ENCODE data around the gene RING1. TPM values are rescaled to one million over a fixed set of nuclear protein-coding genes. Genes with fewer than 3 reads are reported as not detected.

Gene RING1
- total RNA-seq, 1 donor from 2014 or later = 21.6 TPM

DNA sequence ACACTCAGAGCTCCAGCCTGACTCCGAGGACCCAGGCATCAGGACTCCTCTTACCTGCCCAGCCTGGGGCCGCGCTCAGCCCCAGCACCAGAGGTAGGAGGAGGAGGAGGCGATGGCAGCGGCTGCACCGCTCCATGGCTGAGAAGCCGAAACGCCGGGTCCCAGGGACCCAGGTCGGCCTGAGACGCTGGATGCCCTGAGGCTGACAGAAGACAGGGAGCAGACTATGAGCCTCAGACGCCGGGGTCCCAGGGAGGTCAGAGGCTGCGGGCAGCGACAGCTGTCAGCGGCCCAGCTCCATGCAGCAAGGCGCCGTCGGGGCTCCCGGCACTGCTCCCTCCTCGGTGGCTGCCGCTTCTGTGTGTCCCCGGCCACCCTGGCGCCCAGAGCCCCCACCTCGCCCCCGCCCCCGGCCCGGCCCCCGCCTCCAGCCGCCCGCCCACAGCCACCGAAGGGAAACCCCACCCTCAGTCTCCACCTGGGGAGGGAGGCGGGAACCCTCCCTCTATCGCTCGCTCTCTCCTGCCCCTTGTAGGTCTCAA, 16.1 kb upstream of the RING1 start, which contains the start of gene COL11A2:
COL11A2 (minus strand) TSS at position 363 of the 542 bp plus-strand sequence; CDS start at position 136, 227 bp downstream.
- DNase-seq (ENCODE audit: low read depth) = peak; percentile 21

DNA sequence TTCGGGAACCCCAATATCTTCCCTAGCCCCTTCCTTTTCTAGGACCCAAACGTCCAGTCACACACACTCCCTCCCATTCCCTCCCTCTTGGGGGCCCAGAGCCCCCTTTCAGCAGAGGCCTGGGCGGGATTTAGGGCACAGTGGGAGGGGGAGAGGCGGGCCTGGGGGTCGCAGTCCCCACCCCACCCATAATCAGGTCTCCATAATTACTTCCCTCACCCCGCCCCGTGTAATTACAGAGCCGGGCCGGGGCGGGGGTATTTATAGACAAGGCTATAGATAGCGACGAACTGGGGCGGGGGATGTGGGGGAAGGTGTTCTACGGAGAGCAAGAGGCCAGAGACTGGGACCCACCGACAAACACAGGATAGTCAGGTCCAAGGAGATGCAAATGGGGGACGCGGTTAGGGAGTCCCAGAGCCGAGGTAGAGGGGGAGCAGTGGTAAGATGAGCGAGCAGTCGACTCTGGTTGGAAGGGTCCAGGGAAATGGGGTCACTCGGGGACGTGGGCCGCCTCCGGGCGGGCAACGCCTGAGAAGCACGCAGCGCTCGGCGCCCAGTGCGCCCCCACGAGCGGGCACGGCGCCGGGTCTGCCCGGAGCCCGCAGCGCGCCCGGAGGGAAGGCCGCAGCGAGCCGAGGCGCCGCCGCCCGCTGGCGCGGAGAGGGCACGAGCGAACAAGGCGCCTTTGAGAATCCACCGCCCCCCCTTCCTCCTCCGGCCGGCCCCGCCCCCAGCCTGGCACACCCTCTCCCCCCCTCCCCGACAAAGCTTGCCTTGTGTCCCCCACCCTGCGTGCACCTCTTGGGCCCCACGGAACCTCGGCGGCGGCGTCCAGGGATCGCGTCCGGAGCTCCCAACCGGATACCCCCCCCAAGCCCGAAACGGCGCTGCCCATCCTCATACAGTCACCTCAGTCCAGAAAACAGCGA, 15.4 kb upstream of the RING1 start:
- DNase-seq (ENCODE audit: low read depth) = no peak

DNA sequence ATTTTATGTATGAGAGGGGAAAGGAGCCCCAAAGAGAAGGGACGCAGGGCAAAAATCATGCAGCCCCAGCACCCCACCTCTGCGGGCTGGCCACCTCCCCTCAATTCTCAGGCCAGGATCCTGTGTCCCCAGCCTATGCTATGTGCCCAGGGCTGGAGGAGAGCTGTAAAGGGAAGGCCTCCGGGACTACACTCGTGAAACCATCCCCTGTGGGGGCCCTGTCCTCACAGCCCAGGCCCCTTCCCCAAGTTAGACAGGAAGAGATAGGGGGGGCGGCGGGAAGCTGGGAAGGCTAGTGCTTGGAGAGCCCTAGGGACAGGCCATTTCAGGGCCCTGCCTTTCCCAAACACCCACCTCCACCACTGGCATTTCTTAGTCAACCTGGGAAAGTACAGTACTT, 14.7 kb upstream of the RING1 start:
- no peak for DNase-seq (ENCODE audit: low read depth)

DNA sequence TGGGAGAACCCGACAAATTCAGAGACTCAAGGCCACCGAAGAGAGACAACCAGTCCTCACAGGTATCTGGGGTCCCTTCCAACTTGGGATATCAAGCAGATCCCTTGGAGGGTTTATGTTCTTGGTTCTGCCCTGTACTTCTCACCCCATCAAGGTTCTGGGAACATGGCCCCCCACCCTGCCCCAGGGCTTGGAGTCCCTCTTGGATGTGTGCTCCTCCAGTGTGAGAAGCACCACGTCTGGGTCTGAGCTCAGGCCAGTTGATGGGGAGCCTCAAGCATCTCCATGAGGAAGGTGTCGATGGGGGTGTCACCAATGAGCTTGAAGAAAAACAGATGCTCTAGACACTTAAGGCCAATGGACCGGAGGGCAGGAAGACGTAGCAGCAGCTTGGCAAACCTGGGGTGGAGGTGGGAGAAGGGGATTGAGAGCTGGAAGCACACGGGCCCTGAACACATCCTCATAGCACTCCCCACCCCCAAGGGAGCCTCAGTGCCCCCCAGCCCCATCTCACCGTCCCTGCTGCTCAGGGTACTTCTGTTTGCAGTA, 13.8 kb upstream of the RING1 start:
- DNase-seq (ENCODE audit: low read depth) = no peak

DNA sequence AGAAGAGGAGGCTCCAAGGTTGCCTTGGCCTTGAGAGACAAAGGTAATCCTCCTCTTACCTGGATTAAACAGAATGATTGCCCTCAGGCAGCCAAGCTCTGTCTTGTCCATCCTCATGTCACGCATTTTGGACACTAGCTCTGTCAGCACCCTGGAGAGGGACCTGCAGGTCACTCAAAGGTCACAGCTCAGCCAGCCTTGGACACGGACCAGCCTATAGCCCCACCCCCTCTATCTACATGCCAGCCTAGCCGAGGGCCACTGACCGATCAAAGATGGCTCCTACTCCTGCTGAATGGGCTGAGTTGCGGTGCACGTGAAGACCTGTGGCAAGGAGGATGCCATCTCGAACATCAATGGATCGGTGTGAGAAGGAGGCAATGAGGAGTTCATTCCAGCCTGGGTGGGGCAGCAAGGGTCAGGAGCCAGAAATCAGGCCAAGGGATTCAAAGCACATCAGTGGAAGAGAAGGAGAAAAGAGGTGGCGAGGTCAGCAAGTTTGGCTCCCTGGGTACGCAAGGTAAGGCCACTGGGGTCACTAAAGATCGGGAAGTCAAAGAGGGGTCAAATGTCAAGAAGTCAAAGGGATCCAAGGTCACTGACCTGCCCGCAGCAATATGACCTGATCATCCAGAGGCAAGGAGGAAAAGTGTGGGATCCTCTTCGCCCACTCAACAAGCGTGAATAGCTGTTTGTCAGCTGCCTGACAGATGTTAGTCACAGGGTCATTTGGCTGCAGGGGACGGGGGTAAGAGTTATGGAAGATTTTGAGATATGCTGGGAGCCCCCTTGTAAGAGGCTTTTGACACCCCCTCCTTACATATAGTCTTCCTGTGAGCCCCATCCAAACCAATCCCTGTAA, 12.8 kb upstream of the RING1 start:
- DNase-seq (ENCODE audit: low read depth) = no peak

DNA sequence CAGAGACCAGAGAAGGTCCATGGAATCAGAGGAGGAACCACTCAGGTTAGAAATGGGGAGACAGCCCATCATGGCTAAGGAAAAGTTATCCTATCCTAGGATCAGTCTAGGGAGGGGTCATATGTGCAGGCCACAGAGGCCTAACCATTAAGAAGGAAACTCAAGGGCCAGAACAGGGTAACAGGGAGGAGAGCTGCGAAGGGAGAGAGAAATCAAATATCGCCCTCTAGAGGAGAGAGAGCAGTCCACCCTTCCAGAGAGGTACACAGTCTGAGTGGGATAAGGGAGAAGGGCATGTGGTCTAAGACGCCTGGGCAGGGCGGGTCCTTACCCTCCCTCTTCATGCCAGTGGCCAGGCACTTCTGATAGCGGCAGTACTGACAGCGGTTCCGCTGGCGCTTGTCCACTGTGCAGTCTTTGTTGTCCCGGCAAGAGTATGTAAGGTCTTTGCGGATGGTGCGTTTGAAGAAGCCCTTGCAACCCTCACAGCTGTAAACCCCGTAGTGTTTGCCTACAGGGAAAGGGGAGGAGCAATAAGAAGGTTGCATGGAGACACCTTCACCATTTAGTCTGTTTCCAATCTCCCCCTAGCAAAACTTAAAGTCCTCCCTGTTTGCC, 10.8 kb upstream of the RING1 start:
- peak; percentile 83 for DNase-seq (ENCODE audit: low read depth)

DNA sequence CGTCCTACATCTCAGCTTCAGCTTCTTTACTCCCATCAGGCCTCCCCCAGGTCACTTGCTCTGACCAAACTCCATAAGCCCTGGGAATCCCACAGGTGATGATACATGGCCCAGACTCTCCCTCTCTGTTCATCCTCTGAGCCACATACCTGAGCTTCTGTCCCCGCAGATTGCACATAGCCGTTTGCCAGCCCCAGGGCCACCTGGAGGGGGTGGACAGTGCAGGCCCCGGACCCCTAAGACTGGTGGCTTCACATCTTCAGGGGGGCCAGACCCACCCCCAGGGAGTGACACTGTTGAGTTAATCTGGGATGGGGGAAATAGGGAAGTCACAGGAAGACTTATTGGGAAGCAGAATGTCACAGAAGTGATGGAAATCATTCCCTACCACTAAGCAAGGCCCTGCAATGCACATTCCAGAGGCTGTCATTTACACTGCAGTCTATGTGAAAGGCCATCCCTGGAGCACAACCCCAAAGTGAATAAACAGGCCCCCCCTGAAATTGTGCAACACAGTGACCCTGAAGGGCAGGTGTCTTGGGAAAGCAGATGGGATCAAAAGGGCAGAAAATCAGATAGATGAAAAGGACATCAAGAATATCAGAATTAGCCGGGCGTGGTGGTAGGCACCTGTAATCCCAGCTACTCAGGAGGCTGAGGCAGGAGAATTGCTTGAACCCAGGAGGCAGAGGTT, 10.0 kb upstream of the RING1 start:
- no peak for DNase-seq (ENCODE audit: low read depth)

DNA sequence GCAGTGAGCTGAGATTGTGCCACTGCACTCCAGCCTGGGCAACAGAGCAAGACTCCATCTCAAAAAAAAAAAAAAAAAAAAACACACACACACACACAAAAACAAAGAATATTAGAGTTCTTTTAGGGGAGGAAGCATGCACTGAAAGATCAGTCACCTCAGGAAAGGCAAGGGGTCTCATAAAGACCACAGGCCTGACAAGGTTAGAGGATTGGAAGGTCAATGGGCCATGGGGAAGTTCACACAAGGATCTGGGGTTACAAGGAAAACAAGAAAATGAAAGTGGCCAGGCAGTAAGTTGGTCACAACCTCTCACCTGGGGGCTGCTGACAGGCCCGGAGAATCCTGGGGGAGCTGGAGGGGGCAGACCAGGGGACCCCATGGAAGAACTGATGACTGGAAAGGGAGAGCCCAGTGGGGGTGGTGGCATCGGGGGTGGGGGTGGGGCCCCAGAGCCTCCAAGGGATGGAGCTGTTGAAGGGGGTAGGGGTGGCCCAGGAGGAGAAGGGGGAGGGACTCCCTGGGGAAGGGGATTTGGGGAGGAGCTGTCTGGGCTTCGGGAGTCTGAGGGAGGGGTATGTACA, 9.4 kb upstream of the RING1 start:
- DNase-seq (ENCODE audit: low read depth) = no peak

DNA sequence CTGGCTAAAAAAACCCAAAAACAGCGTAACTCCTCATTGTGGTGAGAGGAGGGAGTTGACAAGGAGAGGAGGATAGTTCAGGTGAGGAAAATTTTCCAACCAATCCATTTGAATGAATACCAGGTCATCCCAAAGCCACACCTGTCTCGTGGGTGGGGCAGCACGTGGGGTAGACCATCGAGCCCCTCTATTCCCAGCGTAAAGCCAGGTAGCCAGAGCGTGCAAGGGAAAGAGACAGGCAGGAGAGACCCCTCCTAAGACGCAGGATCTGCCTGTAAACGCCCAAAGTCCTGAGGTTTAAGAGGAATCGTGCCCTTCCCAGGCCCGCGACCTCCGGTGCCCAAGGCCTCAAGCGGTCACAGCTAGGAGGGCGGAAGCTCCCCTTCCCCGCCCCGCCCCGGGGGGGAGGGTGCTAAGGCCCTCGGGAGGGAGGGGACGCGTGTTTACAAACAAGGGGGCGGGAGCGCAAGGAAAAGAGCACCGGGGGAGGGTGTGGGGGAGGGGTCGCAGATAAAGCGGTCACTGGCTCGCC, 8.5 kb upstream of the RING1 start:
- peak; percentile 73 for DNase-seq (ENCODE audit: low read depth)

DNA sequence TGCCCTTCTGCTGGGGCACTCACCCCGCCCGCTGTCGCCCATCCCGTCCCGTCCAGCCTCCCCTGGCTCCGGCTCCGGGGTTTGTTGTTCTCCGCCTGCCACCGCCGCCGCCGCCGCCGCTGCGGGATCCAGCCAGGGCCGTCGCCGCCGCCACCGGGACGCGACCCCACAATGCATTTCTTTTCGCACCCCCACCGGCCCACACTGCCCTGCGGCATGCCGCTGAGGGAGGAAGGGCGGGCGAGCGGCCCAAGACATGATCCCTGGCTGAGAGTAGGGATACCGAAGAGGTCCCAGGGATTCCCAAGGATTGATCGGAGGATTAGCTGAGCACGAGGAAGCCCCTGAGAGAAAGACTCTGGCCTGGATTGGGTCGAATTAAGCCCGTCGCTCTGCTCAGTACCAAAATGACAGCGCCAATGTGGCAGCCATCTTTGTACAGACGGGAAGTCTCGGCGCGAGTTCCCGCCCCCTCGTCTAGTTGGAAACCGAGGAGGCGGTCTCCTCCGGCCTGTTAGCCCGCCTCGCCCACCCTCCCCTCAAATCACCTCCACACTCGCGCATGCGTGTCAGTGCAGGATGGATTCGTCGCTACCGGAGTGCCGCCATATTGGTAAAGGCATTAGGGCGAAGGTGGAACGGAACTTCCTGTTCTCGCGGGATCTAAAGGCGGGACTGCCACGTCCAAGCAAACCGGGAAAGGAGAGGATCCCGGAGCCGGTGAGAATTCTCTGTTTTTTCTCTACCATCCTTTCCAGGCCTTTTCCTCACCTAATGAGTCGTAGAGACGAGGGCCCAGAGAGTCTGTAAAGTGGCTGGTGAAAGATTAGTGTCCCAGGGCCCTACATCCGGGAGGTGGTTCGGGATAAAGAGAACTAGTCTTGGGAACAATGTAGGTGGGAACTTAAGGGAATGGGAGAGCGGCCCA, 7.8 kb upstream of the RING1 start, which contains the start of the genes RXRB and SLC39A7:
RXRB (minus strand) TSS at position 447 of the 928 bp plus-strand sequence; CDS start at position 258, 189 bp downstream.
SLC39A7 (plus strand) TSS at position 649 of the 928 bp plus-strand sequence. CDS start 379 bp downstream, outside the sequence.
- DNase-seq (ENCODE audit: low read depth) = peak; percentile 100

DNA sequence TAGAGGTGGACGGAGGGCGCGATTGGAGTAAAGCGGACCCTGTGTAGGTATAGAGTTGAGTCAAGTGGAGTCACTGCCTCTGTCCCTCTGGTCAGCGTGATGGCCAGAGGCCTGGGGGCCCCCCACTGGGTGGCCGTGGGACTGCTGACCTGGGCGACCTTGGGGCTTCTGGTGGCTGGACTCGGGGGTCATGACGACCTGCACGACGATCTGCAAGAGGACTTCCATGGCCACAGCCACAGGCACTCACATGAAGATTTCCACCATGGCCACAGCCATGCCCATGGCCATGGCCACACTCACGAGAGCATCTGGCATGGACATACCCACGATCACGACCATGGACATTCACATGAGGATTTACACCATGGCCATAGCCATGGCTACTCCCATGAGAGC, 7.2 kb upstream of the RING1 start:
- DNase-seq (ENCODE audit: low read depth) = no peak

DNA sequence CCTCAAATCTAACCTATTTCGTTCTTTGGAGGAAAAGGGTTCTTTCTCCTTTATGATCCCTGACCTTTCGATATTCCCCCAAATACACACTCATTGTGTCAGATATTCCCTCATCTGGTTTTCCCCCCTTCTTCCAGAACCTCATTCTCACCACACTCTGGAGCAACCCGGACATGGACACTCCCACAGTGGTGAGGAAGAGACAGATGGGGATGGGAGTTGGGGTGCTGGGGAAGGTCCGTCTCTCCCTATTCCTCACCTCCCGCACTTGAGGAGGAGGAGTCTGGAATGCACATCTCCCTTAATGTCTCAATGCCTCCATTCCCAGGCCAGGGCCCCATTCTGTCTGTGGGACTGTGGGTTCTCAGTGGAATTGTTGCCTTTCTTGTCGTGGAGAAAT, 6.4 kb upstream of the RING1 start:
- no peak for DNase-seq (ENCODE audit: low read depth)

DNA sequence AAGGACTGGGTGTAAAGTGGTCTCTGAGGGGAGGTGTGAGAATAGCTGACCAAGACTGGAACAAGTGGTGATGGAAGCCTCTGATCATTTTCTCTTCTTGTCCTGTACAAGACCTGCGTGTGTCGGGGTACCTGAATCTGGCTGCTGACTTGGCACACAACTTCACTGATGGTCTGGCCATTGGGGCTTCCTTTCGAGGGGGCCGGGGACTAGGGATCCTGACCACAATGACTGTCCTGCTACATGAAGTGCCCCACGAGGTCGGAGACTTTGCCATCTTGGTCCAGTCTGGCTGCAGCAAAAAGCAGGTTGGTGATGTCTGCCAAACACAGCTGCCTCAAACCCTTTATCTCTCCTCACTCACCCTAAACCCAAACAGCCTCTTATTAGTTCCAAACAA, 5.5 kb upstream of the RING1 start:
- no peak for DNase-seq (ENCODE audit: low read depth)

DNA sequence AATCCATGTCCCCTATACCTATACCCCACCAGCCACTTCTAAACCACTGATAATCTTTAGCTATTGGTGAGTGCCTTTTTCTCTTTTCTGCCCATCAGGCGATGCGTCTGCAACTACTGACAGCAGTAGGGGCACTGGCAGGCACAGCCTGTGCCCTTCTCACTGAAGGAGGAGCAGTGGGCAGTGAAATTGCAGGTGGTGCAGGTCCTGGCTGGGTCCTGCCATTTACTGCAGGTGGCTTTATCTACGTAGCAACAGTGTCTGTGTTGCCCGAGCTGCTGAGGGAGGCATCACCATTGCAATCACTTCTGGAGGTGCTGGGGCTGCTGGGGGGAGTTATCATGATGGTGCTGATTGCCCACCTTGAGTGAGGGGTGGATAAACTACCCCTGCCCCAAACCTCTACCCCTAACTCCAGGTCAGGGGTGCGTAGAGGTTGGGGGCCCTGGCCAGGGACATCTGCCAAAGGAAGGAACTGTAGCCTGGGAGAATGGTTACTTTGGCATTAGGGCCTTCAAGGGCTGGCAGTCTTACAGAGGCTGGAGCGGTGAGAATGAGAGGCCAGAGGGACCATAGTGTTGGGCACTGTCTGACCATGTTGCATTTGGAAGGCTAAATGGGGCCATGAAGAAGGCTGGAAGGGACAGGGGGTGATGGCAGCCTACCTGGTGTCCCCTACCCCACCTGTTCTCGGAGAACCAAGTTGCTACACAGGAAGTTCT, 4.7 kb upstream of the RING1 start:
- no peak for DNase-seq (ENCODE audit: low read depth)

DNA sequence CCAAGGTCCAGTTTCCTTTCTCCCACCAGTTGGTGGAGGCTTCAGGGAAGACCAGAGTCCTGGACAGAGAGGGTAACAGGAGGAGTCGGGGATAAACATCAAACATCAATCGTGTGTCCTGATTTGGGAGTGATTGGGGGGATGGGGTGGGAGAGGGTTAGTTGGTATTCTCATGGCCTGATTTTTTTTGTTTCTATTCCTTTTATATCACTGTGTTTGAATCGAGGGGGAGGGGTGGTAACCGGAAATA, 4.2 kb upstream of the RING1 start:
- no peak for DNase-seq (ENCODE audit: low read depth)

DNA sequence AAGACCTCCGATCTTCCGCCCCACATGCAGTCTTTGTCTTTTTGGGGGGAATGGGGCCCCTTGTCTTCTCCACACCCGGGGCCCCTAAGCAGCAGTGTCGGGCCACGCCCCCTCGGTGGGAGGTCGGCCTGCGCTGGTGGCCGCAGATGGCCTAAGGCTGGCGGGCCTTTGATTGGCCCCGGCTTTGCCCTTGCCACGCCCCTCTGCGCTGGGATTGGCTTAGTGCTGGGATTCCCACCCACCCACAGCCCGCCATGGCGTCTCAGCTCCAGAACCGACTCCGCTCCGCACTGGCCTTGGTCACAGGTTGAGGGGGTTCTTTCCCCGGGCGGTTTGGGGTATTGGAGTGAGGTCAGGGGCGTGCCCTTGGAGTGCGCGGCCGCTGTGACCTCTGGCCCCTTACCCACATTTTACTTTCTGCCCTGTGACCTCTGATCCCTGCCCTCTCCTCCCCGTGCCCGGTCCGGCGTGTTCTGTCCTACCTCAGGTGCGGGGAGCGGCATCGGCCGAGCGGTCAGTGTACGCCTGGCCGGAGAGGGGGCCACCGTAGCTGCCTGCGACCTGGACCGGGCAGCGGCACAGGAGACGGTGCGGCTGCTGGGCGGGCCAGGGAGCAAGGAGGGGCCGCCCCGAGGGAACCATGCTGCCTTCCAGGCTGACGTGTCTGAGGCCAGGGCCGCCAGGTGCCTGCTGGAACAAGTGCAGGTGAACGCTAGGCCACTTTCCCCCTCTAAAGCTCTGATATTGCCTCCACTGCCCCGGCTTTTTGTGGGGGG, 3.7 kb upstream of the RING1 start, which contains the start of gene HSD17B8:
HSD17B8 (plus strand) TSS at position 241 of the 776 bp plus-strand sequence; CDS start at position 255, 14 bp downstream.
- peak; percentile 93 for DNase-seq (ENCODE audit: low read depth)
